GM18499 (cell line): ENCODE data around the gene GPS2.

Source experiments
- ATAC-seq: cut with Tn5 transposase; IDR thresholded peaks from one replicate; pipeline ENCODE4 v1.9.1; 2021; ENCODE audit warnings: moderate number of reproducible peaks; ENCODE audit not compliant: insufficient read depth, unreplicated experiment

Gene GPS2

DNA sequence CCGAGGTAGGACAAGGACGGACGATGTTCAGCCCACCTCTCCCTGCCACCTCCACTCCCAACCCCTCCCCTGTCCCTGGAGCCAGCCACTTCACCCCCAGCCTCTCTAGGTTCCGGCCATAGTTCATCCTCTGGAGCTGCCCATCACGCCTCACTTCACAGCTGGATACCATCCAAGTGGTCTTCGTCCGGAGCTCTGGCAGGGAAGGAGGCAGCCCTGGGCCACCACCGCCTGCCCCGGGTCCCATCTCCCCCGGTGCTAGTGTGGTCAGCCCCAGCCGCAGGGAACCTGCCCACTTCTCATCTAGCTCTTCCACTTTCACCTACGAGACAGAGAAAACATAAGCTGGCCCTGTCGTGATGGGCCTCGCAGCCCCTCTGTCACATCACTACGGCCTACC, 6.3 kb upstream of the GPS2 start:
- ATAC-seq: no peak

- no peak for ATAC-seq
Observed at GRCh38 chr17:7318121-7318860, 3.1 kb upstream of the GPS2 start.

- no peak for ATAC-seq
Observed at GRCh38 chr17:7317161-7317803, 2.1 kb upstream of the GPS2 start.

- no peak for ATAC-seq
Observed at GRCh38 chr17:7315570-7316235, 543 bp upstream of the GPS2 start.

- no peak for ATAC-seq
Observed at GRCh38 chr17:7313890-7314718, 1.1 kb downstream of the GPS2 start.

GRCh38 chr17:7313088-7313889, 1.9 kb downstream of the GPS2 start:
- no peak for ATAC-seq

DNA sequence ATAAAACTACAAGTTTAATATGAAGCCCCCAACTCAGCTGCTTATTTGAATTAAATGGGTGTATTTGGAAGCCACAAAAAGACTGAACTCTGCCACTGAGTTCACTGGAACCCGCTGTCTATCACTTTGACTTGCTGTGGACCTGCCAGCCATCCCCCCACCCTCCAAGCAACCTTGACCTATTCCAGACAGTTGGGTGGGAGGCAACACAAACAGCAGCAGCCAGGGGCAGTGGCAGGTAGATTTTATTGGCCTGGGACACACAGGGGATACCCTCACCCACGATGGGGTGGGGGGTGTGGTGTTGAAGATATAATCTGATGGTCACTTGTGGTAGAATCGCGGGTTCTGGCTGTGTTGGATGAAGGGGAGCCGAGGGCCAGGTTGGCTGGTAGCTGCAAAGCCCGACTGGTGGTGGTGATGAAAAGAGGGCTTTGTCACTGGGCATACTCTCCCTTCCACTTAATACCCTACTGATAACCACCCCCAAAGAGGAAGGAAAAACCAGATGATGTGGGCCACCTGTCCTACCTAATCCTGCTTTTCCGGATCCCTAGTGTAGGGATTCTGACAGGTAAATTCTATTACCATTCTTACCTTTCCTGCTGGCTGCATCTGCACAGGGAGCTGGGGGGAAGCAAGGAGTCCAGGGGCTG, 2.6 kb downstream of the GPS2 start:
- no peak for ATAC-seq

DNA sequence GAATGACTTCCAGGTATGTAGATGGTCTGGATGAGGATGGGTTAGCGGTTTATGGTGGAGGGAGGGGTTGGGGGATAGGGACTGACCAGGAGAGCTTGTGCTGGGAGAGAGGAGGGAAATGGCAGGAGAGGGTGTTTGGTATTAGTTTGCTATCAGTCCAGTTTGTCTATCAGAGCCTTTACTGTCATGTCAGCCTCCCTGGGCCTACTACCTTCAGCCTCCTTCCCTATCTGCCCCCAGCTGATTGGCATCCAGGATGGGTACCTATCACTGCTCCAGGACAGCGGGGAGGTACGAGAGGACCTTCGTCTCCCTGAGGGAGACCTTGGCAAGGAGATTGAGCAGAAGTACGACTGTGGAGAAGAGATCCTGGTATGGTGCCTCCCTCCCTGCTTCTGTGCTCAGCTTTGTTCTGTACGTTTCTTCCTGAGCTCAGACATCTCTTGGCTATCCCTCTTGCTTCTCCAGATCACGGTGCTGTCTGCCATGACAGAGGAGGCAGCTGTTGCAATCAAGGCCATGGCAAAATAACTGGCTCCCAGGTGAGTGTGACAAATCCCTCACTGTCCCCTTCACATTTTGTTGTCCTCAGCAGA, 4.0 kb downstream of the GPS2 start:
- no peak for ATAC-seq

GRCh38 chr17:7309628-7310027, 5.5 kb downstream of the GPS2 start:
- no peak for ATAC-seq

DNA sequence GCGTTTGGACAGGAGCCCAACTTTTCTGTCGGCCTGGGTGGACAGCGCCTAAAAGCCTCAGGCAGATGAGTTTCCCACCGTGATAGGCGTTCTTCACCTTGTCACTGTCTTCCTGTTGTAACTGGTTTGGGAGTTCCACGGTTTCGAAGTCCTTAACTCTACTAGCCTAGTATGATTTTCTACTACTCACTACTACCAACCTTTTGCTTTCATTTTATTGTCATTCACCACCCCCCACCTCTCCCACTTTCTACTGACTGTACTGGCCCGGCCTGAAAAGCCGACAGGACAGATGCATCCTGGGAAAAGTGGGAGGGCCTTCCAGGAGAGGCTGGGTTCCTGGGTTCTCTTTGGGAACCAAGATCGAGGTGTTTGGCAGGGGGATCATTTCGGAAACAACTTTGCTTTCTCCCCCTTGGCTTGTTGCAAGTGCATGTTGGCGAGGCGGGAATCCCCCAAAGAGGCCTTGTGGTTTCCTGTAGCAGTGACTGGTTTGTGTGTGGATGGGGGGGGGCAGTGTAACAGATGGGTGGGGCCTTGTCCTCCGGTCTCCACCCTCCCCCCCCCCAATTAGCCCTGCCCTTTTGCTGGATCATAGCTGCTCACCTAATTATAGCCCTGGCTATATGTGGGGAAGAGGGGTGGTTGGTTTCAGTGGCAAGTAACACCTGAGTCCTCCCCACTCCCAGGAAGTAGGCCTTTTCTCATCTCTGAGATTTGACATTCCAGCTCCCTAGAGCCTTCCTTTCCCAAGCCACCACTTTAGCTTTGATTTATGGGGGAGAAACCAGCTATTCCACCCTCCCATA, 6.3 kb downstream of the GPS2 start:
- no peak for ATAC-seq

DNA sequence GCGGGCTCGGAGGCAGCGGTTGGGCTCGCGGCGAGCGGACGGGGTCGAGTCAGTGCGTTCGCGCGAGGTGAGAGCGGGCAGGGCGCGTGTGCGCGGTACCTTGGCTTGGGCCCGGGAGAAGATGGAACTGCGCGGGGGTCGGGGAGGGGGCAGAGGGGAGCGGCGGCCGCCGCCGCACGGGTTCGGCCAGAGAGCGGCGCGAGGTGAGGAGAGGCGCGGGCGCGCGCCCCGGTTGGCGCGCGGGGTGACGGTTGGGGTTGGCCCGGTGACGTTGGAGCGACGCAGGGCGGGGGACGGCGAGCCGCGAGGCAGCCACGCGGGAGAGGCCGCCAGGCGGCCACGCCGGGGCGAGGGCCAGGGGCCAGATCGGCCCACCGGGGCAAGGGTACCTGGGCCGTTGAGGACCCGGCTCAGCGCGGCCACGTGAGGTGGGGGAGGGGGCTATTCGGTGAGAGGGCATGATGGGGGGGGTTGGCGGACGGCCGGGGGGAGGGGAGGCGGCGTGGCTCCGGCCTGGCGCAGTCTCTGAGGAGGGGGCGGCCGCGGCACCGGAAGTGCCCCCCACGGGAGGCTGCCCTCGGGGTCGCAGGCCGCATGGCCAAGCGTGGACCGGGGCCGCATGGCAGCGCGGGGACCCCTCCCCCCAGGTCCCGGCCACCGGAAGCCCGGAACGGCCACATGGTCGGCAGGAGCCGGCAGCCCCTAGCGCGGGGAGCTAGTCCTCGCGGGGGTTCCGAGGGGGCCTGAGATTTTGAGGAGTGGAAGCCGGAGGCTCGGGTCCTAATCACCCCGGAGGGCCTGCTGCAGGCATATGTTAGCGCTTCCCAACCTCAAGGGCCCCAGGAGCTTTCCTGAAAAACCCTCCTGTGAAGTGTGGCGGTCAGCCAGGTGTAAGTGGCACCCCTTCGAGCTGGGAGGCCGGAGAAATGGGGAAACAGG, 7.2 kb downstream of the GPS2 start:
- no peak for ATAC-seq

GRCh38 chr17:7306911-7307685, 8.1 kb downstream of the GPS2 start, which contains the start of gene EIF5A:
Gene EIF5A (plus strand): TSS chr17:7307628. CDS start chr17:7309636, 2,008 bp downstream.
- ATAC-seq: peak; percentile 56

- ATAC-seq: no peak
Observed at GRCh38 chr17:7304179-7304578, 11.0 kb downstream of the GPS2 start.

- no peak for ATAC-seq
Observed at GRCh38 chr17:7296189-7296861, 18.8 kb downstream of the GPS2 start.

DNA sequence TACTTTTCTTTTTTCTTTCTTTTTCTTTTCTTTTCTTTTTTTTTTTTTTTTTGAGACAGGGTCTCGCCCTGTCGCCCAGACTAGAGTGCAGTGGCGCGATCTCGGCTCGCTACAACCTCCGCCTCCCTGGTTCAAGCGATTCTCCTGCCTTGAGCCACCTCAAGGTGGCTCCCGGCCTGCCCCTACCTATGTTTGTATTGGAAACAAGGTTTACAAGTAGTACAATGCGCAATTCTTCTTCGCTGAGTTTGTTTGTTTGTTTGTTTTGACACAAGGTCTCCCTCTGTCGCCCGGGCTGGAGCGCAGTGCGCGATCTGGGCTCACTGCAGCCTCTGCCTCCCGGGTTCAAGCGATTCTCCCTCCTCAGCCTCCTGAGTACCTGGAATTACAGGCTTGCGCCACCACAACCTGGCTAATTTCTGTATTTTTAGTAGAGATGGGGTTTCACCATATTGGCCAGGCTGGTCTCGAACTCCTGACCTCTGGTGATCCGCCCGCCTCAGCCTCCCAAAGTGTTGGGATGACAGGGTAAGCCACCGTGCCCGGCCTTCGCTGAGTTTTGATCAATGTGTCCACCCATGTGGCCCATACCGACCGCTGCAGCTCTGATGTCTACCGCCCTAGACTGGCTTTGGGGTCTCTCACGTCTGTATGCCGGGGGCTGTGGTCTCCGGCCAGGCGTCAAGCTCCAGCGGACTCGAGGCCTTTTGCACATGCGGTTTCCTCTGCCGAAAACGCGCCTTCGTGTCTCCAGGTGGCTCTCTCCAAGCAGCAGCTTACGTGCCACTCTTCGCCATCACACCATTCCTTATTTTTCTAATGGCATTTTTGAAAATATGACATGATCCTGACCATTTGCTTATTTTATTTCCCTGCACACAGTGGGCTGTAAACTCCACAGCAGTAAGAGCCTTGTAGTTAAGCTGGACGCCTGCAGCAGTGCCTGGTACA, 19.7 kb downstream of the GPS2 start:
- no peak for ATAC-seq
